K562 (cell line): ENCODE data around the gene DOCK1. TPM values are rescaled to one million over a fixed set of nuclear protein-coding genes. Genes with fewer than 3 reads are reported as not detected.

Experiments
- ATAC-seq: fragments of 200-7000 bp; cut with Tn5 transposase; 3 replicates; pipeline ENCODE4 v1.9.1; 2020; ENCODE audit warnings: moderate library complexity
- BruUV-seq: library from RNA; stranded (reverse); fragments of 400-500 nt; replicated peaks from 2 replicates; lab custom pipeline; 2021; lab: Mats Ljungman, UMichigan
- CTCF ChIA-PET: fragments of 300-600 bp; formaldehyde crosslinking; extraction: SDS; loops from one replicate; lab custom pipeline; 2021; ENCODE audit warnings: low intra/inter-chr PET ratio; lab: Yijun Ruan, JAX
- POLR2A ChIA-PET: fragments of 300-600, 350-650 bp; sonication (Branson Sonifier 250); formaldehyde crosslinking; extraction: SDS; loops from one replicate; lab custom pipeline; 2021; ENCODE audit warnings: antibody characterized with exemption, inconsistent platforms; lab: Yijun Ruan, JAX
- DNase-seq, 4 experiments: peaks; one replicate each; pipeline versions ENCODE4 v3.0.0 to v3.0.0-alpha.2; 2011 to 2018; ENCODE audit warnings: low spot score in 3 of 4, mixed read lengths in 3 of 4; ENCODE audit errors: extremely low read depth in 1 of 4
- FAIRE-seq: peaks from 2 replicates; lab custom pipeline; 2011; peaks lifted over from hg19 to GRCh38; lab: Jason Lieb, UNC
- H2AFZ ChIP-seq: 2 replicates; pipeline ENCODE4 v1.6.0; 2011; ENCODE audit warnings: low read depth, low read length, control low read depth, inconsistent platforms
- H3K27ac ChIP-seq: fragments of 200-600 bp; 3 replicates; pipeline ENCODE4 v1.8.0; 2011; ENCODE audit warnings: low read depth, mild to moderate bottlenecking, control low read depth, inconsistent platforms, low read length, moderate library complexity, mixed read lengths; ENCODE audit errors: extremely low read depth
- H3K27me3 ChIP-seq, 2 experiments: fragments of 300-600 bp in 1 of 2; 2 replicates in 1 of 2; 3 replicates in 1 of 2; pipeline versions ENCODE4 v1.6.0 to v1.8.0; 2011; ENCODE audit warnings: inconsistent platforms in 2 of 2, low read length in 2 of 2, mild to moderate bottlenecking in 1 of 2, mixed read lengths in 1 of 2, moderate library complexity in 1 of 2; ENCODE audit not compliant: control insufficient read depth in 2 of 2, insufficient read depth in 2 of 2
- H3K36me3 ChIP-seq: fragments of 300-600 bp; 3 replicates; pipeline ENCODE4 v1.8.0; 2011; ENCODE audit warnings: mild to moderate bottlenecking, low read length, inconsistent platforms; ENCODE audit not compliant: control insufficient read depth, insufficient read depth
- H3K4me1 ChIP-seq, 2 experiments: fragments of 200-600 bp in 1 of 2; replicated peaks in 1 of 2; 2 replicates in 1 of 2; 3 replicates in 1 of 2; pipeline versions ENCODE4 v1.5.1 to v1.8.0; 2011; ENCODE audit warnings: inconsistent platforms in 2 of 2, low read length in 2 of 2, mild to moderate bottlenecking in 1 of 2, mixed read lengths in 1 of 2, moderate library complexity in 1 of 2; ENCODE audit not compliant: control insufficient read depth in 2 of 2, insufficient read depth in 2 of 2
- H3K4me2 ChIP-seq: 2 replicates; pipeline ENCODE4 v1.6.1; 2011; ENCODE audit warnings: low read length, control low read depth, inconsistent platforms, mixed read lengths; ENCODE audit not compliant: insufficient read depth
- H3K4me3 ChIP-seq: fragments of 200-600 bp; sonication (generic), shearing (Covaris generic); 2 replicates; pipeline ENCODE4 v1.5.1; 2016; ENCODE audit warnings: control low read depth, inconsistent platforms
- H3K79me2 ChIP-seq: fragments of 200-600 bp; 3 replicates; pipeline ENCODE4 v1.8.0; 2011; ENCODE audit warnings: low read length, inconsistent platforms; ENCODE audit not compliant: control insufficient read depth, insufficient read depth
- H3K9ac ChIP-seq, 2 experiments: 2 replicates each; pipeline versions ENCODE4 v1.6.0 to v1.6.1; 2011; ENCODE audit warnings: low read depth in 2 of 2, low read length in 2 of 2, control low read depth in 1 of 2, inconsistent platforms in 1 of 2, mild to moderate bottlenecking in 1 of 2, mixed read lengths in 1 of 2; ENCODE audit not compliant: insufficient read depth in 1 of 2
- H3K9me1 ChIP-seq: one replicate; pipeline ENCODE4 v1.6.0; 2011; ENCODE audit warnings: inconsistent platforms, mild to moderate bottlenecking, low read length, moderate library complexity; ENCODE audit not compliant: control insufficient read depth, insufficient read depth
- H3K9me3 ChIP-seq: replicated peaks from 2 replicates; pipeline ENCODE4 v1.5.1; 2011; ENCODE audit warnings: low read depth, low read length, inconsistent platforms; ENCODE audit not compliant: control insufficient read depth, insufficient read depth
- H4K20me1 ChIP-seq: replicated peaks from 2 replicates; pipeline ENCODE4 v1.6.1; 2011; ENCODE audit warnings: low read length, inconsistent platforms, mixed read lengths; ENCODE audit not compliant: control insufficient read depth, insufficient read depth
- ARHGAP35 ChIP-seq: fragments of 450-650 bp; IDR thresholded peaks from 2 replicates; pipeline ENCODE4 v1.6.1; 2018; ENCODE audit not compliant: partially characterized antibody
- CBFA2T3 ChIP-seq: fragments of 450-650 bp; IDR thresholded peaks from 2 replicates; pipeline ENCODE4 v1.6.1; 2017
- CREB5 ChIP-seq: fragments of 250-450 bp; sonication (Bioruptor Pico); IDR thresholded peaks from 2 replicates; pipeline ENCODE4 v1.5.0; 2020; ENCODE audit warnings: mild to moderate bottlenecking
- HNRNPL ChIP-seq: fragments of 200-400 bp; formaldehyde crosslinking; IDR thresholded peaks from 2 replicates; pipeline ENCODE4 v1.6.1; 2017; ENCODE audit warnings: low read depth, mild to moderate bottlenecking, low read length
- IRF1 ChIP-seq: sonication (generic); formaldehyde crosslinking; IDR thresholded peaks from 2 replicates; pipeline ENCODE4 v1.8.0; 2022; ENCODE audit warnings: missing genetic modification reagents, mild to moderate bottlenecking, borderline replicate concordance
- NBN ChIP-seq: fragments of 450-650 bp; IDR thresholded peaks from 2 replicates; pipeline ENCODE4 v1.6.1; 2016; ENCODE audit warnings: low read depth, mild to moderate bottlenecking
- NR3C1 ChIP-seq: sonication (generic); formaldehyde crosslinking; IDR thresholded peaks from 2 replicates; pipeline ENCODE4 v1.8.1; 2022; ENCODE audit warnings: missing genetic modification reagents
- SPI1 ChIP-seq: IDR thresholded peaks from 2 replicates; pipeline ENCODE4 v1.6.1; 2011; ENCODE audit warnings: low read depth, low read length, control low read depth, borderline replicate concordance
- STAT5A ChIP-seq: IDR thresholded peaks from 2 replicates; pipeline ENCODE4 v1.6.1; 2012; ENCODE audit warnings: low read length, inconsistent platforms, borderline replicate concordance
- VEZF1 ChIP-seq: fragments of 200-800 bp; sonication (Bioruptor generic); IDR thresholded peaks from 2 replicates; pipeline ENCODE4 v1.6.1; 2017; ENCODE audit warnings: missing genetic modification characterization, missing compliant biosample characterization
- ZBTB8A ChIP-seq: fragments of 450-650 bp; IDR thresholded peaks from 2 replicates; pipeline ENCODE4 v1.6.1; 2018; ENCODE audit warnings: mild to moderate bottlenecking, moderate library complexity; ENCODE audit not compliant: partially characterized antibody
- ZNF282 ChIP-seq: sonication (generic); formaldehyde crosslinking; IDR thresholded peaks from 2 replicates; pipeline ENCODE4 v1.8.1; 2023; ENCODE audit warnings: missing genetic modification reagents
- ZNF57 ChIP-seq: fragments of 450-650 bp; formaldehyde crosslinking; IDR thresholded peaks from 2 replicates; pipeline ENCODE4 v1.4.0; 2020; ENCODE audit warnings: mild to moderate bottlenecking, moderate library complexity
- WGBS: fragments of 100-300 bp; shearing (Covaris generic); methylation state at CpG from one replicate; pipeline ENCODE4 v1.1.6; 2016; ENCODE audit warnings: low coverage, mixed read lengths; ENCODE audit not compliant: insufficient coverage; ENCODE audit errors: missing lambda C conversion rate; 5-methylcytosine and 5-hydroxymethylcytosine counted together
- in situ Hi-C: fragments of 300-500 bp; cut with MboI; formaldehyde crosslinking; loops from 4 replicates; pipeline ENCODE4 v1.15.0; 2018; ENCODE audit warnings: inconsistent platforms, mixed read lengths
- intact Hi-C: fragments of 100-400 bp; cut with micrococcal nuclease; formaldehyde crosslinking; loops from 2 replicates; pipeline ENCODE4 v1.14.2; 2022
- polyA plus RNA-seq, 8 experiments: library from polyadenylated mRNA; depleted of rRNA in 4 of 8; stranded (reverse) in 5 of 8; unstranded in 3 of 8; fragments of >200 nt; fragmentation: Nextera tagmentation in 2 of 8; fragmentation: Illumina TruSeq in 1 of 8; extraction: Ambion mirVana in 2 of 8; extraction: Trizol in 1 of 8; gene quantifications; 2 replicates each; pipeline versions ENCODE4 v1.2.1 to v1.2.3, GENCODE V29; 2011 to 2014; ENCODE audit warnings: inconsistent platforms in 1 of 8, missing spikeins in 1 of 8
- total RNA-seq, 7 experiments: library from RNA; depleted of rRNA in 6 of 7; stranded (reverse); fragments of >200 nt in 6 of 7; fragmentation: Illumina TruSeq in 2 of 7; extraction: Trizol in 2 of 7; gene quantifications; 2 replicates each; pipeline versions ENCODE4 v1.2.1 to v1.2.3, GENCODE V29; 2011 to 2021; ENCODE audit warnings: low replicate concordance in 1 of 7

The DOCK1 gene
- total and polyA plus RNA-seq, 9 of the 15 experiments (the other 6 are each of a cell fraction or from before 2014, with no cell fraction given) = 0.31 TPM; not detected in 8

GRCh38 chr10:127216274-127216673, 311.0 kb downstream of the DOCK1 start:
- FAIRE-seq (no peak), ATAC-seq (no peak), DNase-seq (no peak)
- ChIA-PET POLR2A (no interaction called here), CTCF (no interaction called here)
- no TSS peak for BruUV-seq
- no peaks in the 10 kb centered on the region for H3K9me1 ChIP-seq
- no peaks in the 10 kb centered on the region for H3K36me3 ChIP-seq
- no peaks in the 10 kb centered on the region for H4K20me1 ChIP-seq
- 0% methylated on average over 4 of the region's 5 CpGs for WGBS
- intact Hi-C loops = no loop called here
- no peak for TF ChIP-seq ZNF57 (CRISPR knock-in tag)
- no peak for TF ChIP-seq VEZF1 (CRISPR knock-in tag)
- no peak for TF ChIP-seq CREB5 (CRISPR knock-in tag)
- TF ChIP-seq NR3C1 = no peak
- TF ChIP-seq CBFA2T3 = no peak
- TF ChIP-seq NBN = no peak
- TF ChIP-seq HNRNPL = no peak
- TF ChIP-seq ZNF282 (CRISPR knock-in tag) = no peak
- no peak for TF ChIP-seq ZBTB8A
- no peak for TF ChIP-seq ARHGAP35
- TF ChIP-seq STAT5A = no peak
- TF ChIP-seq SPI1 = no peak
- no peak for TF ChIP-seq IRF1 (CRISPR knock-in tag)
- no peak overlapping the region for H3K9ac ChIP-seq
- no peak overlapping the region for H3K4me3 ChIP-seq
- H3K79me2 ChIP-seq = no peaks in the 10 kb centered on the region
- no peaks in the 10 kb centered on the region for H3K9me3 ChIP-seq
- no peak overlapping the region for H3K27ac ChIP-seq
- no peaks in the 10 kb centered on the region for H3K4me1 ChIP-seq
- in situ Hi-C loops = no loop called here
- no peak overlapping the region for H2AFZ ChIP-seq
- no peak overlapping the region for H3K4me2 ChIP-seq
- no peaks in the 10 kb centered on the region for H3K27me3 ChIP-seq
